Measurements from ENCODE around the gene TPSB2.

- no peak for TF ChIP-seq CTCF (optimal IDR thresholded peaks at IDR 0.05 in 1 of 3, IDR thresholded peaks at IDR 0.05 in 1 of 3, conservative IDR thresholded peaks at IDR 0.05 in 1 of 3; ENCODE audit: extremely low read depth in 1 of 3, insufficient read depth in 2 of 3, low read length in 3 of 3)
- no peak for TF ChIP-seq EZH2 (IDR thresholded peaks at IDR 0.05; ENCODE audit: low read length)
Observed at GRCh38 chr16:1196494-1196893, 33.5 kb downstream of the TPSB2 start.

All from keratinocyte (primary cell).